GM06990 (cell line): ENCODE data around the gene TSKS.

ENCODE experiments used
- DNase-seq: peaks from one replicate; pipeline ENCODE4 v3.0.0-alpha.2; 2011; ENCODE audit not compliant: insufficient read length; ENCODE audit errors: extremely low read depth
- H3K27me3 ChIP-seq: replicated peaks from 2 replicates; pipeline ENCODE4 v1.6.0; 2011; ENCODE audit warnings: low read length; ENCODE audit not compliant: control insufficient read depth, insufficient read depth
- H3K36me3 ChIP-seq: 2 replicates; pipeline ENCODE4 v1.5.1; 2011; ENCODE audit warnings: low read length; ENCODE audit not compliant: control insufficient read depth, insufficient read depth
- H3K4me3 ChIP-seq: replicated peaks from 2 replicates; pipeline ENCODE4 v1.5.1; 2011; ENCODE audit warnings: low read depth, mild to moderate bottlenecking, control low read depth, low read length
- CTCF ChIP-seq: IDR thresholded peaks from 2 replicates; pipeline ENCODE4 v1.5.1; 2011; ENCODE audit warnings: low read length, control low read depth, mild to moderate bottlenecking, inconsistent platforms; ENCODE audit not compliant: insufficient read depth, poor library complexity, severe bottlenecking

Gene TSKS

GRCh38 chr19:49775742-49776370 lies 12.8 kb upstream of the TSKS start:
- no peak for TF ChIP-seq CTCF
- Histone ChIP-seq H3K4me3 (no peak overlapping the region), H3K36me3 (peaks cover 4% of the 10 kb centered on the region), H3K27me3 (no peaks in the 10 kb centered on the region)
- DNase-seq = no peak

DNA sequence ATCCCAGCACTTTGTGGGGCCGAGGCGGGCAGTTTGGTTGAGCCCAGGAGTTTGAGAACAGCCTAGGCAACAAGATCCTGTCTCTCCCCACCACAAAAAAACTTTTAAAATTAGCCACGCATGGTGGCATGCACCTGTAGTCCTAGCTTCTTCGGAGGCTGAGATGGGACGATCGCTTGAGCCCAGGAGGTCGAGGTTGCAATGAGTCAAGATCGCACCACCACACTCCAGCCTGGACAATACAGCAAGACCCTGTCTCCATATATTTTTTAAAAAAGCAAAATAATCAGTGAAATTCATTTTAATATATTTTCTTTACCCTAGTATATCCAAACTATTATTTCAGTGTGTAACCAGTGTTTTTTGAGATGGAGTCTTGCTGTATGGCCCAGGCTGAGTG lies 11.9 kb upstream of the TSKS start:
- Histone ChIP-seq H3K27me3 (no peaks in the 10 kb centered on the region), H3K36me3 (peaks cover 4% of the 10 kb centered on the region), H3K4me3 (no peak overlapping the region)
- TF ChIP-seq CTCF = no peak
- DNase-seq = no peak

DNA sequence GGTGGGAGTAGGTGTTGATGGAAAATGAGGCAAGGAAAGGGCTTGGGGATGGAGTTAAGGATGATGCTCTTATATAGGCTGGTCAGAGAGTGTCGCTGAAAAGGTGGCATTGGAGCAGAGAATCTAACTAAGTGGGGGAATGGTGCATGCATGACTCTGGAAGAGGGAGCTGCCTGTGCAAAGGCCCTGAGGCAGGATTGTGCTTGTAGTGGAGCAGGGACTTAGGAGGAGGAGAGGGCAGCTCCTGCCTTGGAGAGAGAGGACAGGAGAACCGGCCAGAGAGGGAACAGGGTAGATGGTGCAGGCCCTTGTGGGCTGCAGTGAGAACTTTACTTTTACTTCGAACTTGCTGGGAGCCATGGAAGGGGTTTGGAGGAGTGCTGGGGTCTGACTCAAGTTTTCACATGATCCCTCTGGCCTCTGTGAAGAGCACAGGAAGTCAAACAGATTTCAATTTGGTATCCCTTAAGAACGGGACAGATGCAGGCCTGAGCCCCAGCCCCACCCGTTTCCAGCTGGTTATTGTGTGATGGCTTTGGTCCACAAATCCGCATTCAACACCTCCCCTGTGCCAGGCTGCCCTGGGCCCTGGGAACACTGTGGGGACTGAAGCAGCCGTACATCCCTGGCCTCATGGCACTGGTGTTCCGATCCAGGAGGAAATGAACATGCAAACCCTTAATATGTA lies 10.7 kb upstream of the TSKS start:
- no peaks in the 10 kb centered on the region for H3K27me3 ChIP-seq
- TF ChIP-seq CTCF = no peak
- H3K4me3 ChIP-seq = no peak overlapping the region
- H3K36me3 ChIP-seq = peaks cover 4% of the 10 kb centered on the region
- DNase-seq = no peak

DNA sequence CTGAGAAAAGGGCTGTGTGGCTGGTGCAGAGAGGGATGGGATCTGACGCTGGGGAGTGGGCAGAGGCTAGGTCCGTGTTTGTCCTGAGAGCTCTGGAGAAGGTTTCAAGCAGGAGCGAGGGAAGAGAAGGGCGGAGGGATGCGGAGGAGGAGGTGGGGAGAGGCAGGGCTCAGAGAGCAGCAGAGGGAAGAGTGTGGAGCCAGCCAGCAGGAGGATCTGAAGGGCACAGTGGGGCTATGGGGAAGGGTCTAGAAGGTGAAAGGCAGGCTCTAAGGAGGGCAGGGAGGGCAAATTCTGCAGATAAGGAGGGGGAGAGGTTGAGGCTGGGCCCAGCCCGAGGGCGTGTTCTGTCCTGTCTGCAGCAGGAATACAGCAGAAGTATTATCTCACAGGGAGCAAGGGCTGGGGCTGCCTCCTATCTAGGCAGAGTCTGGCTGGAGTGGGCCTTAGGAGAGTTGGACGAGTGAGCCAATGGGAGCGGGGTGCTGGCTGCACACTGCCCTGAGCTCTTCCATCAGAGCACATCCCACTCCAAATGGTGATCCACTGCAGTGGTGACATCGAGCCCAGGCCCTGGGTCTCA lies 9.8 kb upstream of the TSKS start:
- TF ChIP-seq CTCF = no peak
- Histone ChIP-seq H3K4me3 (no peak overlapping the region), H3K36me3 (peaks cover 4% of the 10 kb centered on the region), H3K27me3 (no peaks in the 10 kb centered on the region)
- DNase-seq = no peak

GRCh38 chr19:49771674-49772139 lies 8.6 kb upstream of the TSKS start:
- Histone ChIP-seq H3K36me3 (peaks cover 4% of the 10 kb centered on the region), H3K4me3 (no peak overlapping the region), H3K27me3 (no peaks in the 10 kb centered on the region)
- TF ChIP-seq CTCF = no peak
- DNase-seq = no peak
